HG02870 (cell line): Measurements from ENCODE around the gene IL37.
"Not testable (repeated sequence)": the region's sequence is repeated elsewhere in the genome, so short reads cannot be mapped to it uniquely, and the experiment has no call there.

Source experiments
- ATAC-seq: cut with Tn5 transposase; IDR thresholded peaks from one replicate; pipeline ENCODE4 v1.9.1; 2021; ENCODE audit warnings: mild to moderate bottlenecking, moderate library complexity; ENCODE audit not compliant: unreplicated experiment

Gene IL37

DNA sequence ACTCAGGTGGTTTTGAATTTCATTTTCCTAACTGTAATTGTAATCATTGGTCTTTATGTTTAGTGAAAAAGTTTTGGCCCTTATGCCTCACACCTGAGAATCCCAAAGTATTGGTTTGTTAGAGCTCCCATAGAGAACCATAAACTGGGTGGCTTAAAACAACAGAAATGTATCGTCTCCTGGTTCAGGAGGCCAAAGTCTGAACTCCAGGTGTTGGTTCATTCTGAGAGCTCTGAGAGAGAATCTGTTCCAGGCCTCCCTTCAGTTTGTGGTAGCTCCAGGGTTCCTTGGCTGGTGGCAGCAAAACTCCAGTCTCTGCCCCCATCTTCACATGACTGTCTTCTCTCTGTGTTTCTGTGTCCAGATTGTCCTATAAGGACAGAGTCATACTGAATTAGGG lies 11.0 kb downstream of the IL37 start:
- no peak for ATAC-seq

- no peak for ATAC-seq
These were observed 12.4 kb downstream of the IL37 start for GRCh38 chr2:112923237-112923966.

- no peak for ATAC-seq
These were observed 13.0 kb downstream of the IL37 start for GRCh38 chr2:112923967-112924338.

DNA sequence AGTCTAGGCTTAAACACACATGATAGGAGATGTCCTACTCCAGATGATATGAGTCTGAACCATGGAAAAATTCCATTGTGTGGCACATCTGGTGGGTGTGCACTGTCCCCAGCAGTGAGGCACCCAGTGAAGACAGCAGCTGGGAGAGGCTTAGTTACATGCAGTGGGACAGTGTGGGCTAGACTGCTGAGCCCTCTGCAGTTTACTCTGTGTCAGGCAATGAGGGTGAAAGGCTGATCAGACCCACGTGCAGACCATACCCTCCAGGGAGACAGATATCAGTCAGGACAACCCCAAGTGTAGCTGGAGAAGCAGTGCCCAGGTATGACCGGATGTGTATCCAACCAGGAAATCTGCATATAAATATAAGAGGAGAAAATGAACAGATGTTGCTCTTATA lies 13.4 kb downstream of the IL37 start:
- no peak for ATAC-seq

- no peak for ATAC-seq
These were observed 13.9 kb downstream of the IL37 start for GRCh38 chr2:112924821-112925220.

- no peak for ATAC-seq
These were observed 15.7 kb downstream of the IL37 start for GRCh38 chr2:112926707-112927106.

DNA sequence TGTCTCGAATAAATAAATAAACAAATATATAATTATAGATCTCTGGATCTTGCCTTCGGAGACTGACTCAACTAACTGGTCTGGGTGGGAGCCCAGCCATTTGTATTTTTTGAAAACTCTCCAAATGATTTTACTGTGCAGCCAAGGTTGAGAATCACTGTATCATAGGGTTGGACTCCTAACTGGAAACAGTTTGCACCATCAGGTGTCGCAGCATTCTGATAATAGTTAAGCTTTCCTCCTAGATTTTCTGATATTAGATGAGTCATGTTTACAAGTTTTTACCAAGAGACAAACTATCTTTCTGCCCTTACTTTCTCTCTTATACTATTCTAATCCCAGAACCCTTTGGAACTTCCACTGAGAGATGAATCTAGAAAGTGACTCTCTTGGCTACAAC lies 16.8 kb downstream of the IL37 start:
- no peak for ATAC-seq

DNA sequence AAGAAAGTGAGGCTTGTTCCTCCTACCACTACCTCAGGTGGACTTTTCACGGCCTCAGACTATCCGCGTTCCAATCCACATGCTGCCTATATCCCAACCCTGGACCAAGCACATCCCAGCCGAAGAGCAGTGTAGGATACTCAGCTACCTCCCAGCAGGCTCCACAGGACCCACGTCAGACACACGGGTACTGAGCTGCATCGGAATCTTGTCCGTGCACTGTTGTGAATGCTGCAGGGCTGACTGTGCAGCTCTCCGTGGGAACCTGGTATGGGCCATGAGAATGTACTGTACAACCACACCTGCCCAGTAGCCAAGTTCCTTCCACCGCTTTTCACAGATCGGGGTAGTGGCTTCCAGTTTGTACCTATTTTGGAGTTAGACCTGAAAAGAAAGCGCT lies 22.3 kb downstream of the IL37 start:
- no peak for ATAC-seq

GRCh38 chr2:112934117-112934516 lies 23.2 kb downstream of the IL37 start:
- not testable (repeated sequence) for ATAC-seq

- no peak for ATAC-seq
These were observed 25.9 kb downstream of the IL37 start for GRCh38 chr2:112936927-112937232.

DNA sequence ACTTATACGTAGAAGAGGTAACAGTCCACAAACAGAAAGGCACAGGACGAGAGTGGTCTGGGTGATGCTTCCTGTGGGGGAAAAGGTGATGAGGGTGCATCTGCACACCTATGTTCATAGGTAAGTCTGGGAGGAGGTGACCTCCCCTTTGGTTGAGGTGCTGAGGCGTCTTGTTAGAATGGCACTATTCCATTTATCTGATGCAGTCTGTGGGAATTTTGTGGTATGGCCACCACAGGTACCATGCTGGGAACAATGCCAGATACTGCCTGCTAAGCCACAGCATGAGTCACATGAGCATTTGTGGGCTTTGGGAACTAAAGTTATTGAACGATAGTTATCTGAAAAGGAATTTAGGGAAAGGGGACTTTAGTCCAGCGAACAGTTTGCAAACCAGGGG lies 27.9 kb downstream of the IL37 start:
- no peak for ATAC-seq

- no peak for ATAC-seq
These were observed 28.5 kb downstream of the IL37 start for GRCh38 chr2:112939425-112939824.

GRCh38 chr2:112940859-112941625 lies 30.1 kb downstream of the IL37 start:
- no peak for ATAC-seq

- peak; percentile 95 for ATAC-seq
These were observed 31.0 kb downstream of the IL37 start for GRCh38 chr2:112941753-112942653.

DNA sequence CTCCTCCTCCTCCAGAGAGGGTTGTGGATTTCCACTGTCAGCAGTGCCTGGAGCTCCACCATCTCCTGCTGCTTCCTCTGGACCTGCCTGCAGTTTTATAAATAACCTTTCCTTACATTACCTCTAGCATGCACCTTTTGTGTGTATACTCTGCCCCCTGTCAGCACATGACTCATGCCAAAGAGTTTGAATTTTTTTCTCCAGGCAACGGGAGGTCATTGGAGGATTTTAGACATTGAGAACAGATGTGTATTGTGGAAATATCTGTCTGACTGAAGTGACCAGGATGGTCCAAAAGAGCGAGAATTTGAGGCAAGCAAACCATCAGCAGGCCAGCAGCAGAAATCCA lies 31.7 kb downstream of the IL37 start:
- ATAC-seq, result no peak

DNA sequence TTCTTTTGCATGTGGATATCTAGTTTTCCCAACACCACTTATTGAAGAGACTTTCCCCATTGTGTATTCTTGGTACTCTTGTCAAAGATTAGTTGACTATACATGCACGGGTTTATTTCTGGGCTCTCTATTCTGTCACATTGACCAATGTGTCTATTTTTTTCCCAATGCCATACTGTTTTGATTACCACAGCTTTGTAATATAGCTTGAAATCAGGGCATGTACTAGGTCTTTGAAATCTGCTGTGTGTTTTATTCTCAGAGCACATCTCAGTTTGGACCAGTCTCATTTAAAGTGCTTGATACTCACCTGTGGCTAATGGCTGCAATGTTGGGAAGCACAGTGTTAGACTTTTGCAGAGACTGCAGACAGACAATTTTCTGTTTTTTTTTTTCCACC lies 34.0 kb downstream of the IL37 start:
- no peak for ATAC-seq

DNA sequence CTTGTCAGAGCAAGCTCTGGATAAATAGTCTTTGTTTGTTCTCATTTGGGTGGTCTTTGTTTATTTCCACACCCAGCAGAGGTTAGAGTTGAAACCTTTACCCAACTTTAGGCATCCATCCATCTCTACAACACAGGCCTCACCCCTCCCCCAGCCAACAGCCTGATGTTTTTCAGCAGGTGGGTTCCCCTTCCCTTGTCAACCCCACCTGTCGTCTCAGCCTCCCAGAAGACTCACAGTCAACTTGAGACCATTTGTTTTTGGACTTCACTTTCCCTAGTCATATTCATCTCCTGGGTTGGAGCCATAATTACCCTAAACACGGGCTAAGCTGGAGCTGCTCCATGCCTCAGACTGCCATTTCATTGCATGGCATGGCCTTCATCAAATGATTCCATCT lies 35.1 kb downstream of the IL37 start:
- no peak for ATAC-seq

DNA sequence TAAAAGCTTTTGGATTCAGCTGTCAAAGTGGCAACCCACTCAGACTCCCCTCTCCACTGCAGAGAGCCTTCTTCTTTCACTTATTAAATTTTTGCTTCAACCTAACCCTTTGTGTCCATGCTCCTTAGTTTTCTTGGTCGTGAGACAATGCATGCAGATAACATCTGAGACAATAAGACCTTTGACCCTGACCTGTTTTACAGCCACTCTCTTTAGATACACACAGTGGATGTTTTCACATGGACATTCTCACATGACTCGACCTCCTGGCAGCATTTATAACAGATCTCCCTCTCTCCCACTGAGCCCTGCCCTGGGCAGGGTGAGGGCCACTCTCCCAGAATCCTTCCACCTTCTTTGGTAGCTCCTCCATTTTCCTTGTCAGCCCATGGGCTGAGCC lies 36.4 kb downstream of the IL37 start:
- ATAC-seq, result no peak

GRCh38 chr2:112949456-112949855 lies 38.5 kb downstream of the IL37 start:
- no peak for ATAC-seq

GRCh38 chr2:112954364-112954763 lies 43.4 kb downstream of the IL37 start:
- no peak for ATAC-seq

GRCh38 chr2:112957511-112957910 lies 46.5 kb downstream of the IL37 start:
- no peak for ATAC-seq
